Common myeloid progenitor, CD34-positive (primary cell): ENCODE data around the gene DHX58.

ENCODE experiments used
- CTCF ChIA-PET: fragments of 350-600 bp; sonication (Branson Sonifier 250); formaldehyde crosslinking; loops from one replicate; lab custom pipeline; 2021; ENCODE audit warnings: antibody characterized with exemption; lab: Charles Lee
- POLR2A ChIA-PET: fragments of 350-600 bp; sonication (Branson Sonifier 250); formaldehyde crosslinking; loops from one replicate; lab custom pipeline; 2021; ENCODE audit warnings: antibody characterized with exemption; lab: Charles Lee
- DNase-seq, 3 donors: peaks; one replicate each; pipeline versions ENCODE4 v3.0.0 to v3.0.0-alpha.2; 2013
- H3K27ac ChIP-seq, 2 experiments: 1 replicate in 1 of 2; 2 replicates in 1 of 2; pipeline ENCODE4 v1.7.0; 2013; ENCODE audit warnings: inconsistent platforms in 2 of 2, low read length in 2 of 2, mild to moderate bottlenecking in 2 of 2, low read depth in 1 of 2, moderate library complexity in 1 of 2; ENCODE audit not compliant: severe bottlenecking in 2 of 2, insufficient read depth in 1 of 2, poor library complexity in 1 of 2
- H3K27me3 ChIP-seq, 5 experiments: replicated peaks in 2 of 5; 1 replicate in 3 of 5; 2 replicates in 2 of 5; pipeline versions ENCODE4 v1.6.1 to v1.7.0; 2013; ENCODE audit warnings: low read length in 4 of 5, mild to moderate bottlenecking in 2 of 5, moderate library complexity in 2 of 5, inconsistent platforms in 1 of 5; ENCODE audit not compliant: insufficient read depth in 5 of 5, control insufficient read depth in 4 of 5
- H3K36me3 ChIP-seq, 4 experiments: 1 replicate in 2 of 4; 2 replicates in 2 of 4; pipeline versions ENCODE4 v1.6.1 to v1.7.0; 2013; ENCODE audit warnings: low read length in 3 of 4, control low read depth in 1 of 4, mild to moderate bottlenecking in 1 of 4; ENCODE audit not compliant: control insufficient read depth in 4 of 4, insufficient read depth in 4 of 4
- H3K4me1 ChIP-seq, 4 experiments: 1 replicate in 3 of 4; 2 replicates in 1 of 4; pipeline versions ENCODE4 v1.6.1 to v1.7.1; 2013; ENCODE audit warnings: low read length in 3 of 4, mild to moderate bottlenecking in 3 of 4, control low read depth in 1 of 4, inconsistent platforms in 1 of 4, moderate library complexity in 1 of 4; ENCODE audit not compliant: control insufficient read depth in 4 of 4, insufficient read depth in 4 of 4; ENCODE audit errors: control extremely low read depth in 1 of 4
- H3K4me3 ChIP-seq, 7 experiments: 1 replicate in 4 of 7; 2 replicates in 3 of 7; pipeline versions ENCODE4 v1.5.1 to v1.7.0; 2013; ENCODE audit warnings: mild to moderate bottlenecking in 7 of 7, low read length in 6 of 7, moderate library complexity in 6 of 7, inconsistent platforms in 2 of 7, low read depth in 2 of 7, control low read depth in 1 of 7; ENCODE audit not compliant: insufficient read depth in 4 of 7, control insufficient read depth in 1 of 7; ENCODE audit errors: extremely low read depth in 1 of 7
- H3K9me3 ChIP-seq, 5 experiments: 1 replicate in 4 of 5; 2 replicates in 1 of 5; pipeline versions ENCODE4 v1.6.1 to v1.7.1; 2013; ENCODE audit warnings: low read length in 4 of 5, mild to moderate bottlenecking in 2 of 5, inconsistent platforms in 1 of 5, low read depth in 1 of 5, moderate library complexity in 1 of 5; ENCODE audit not compliant: control insufficient read depth in 4 of 5, insufficient read depth in 2 of 5; ENCODE audit errors: control extremely low read depth in 1 of 5
- WGBS: methylation state at CpG from one replicate; pipeline ENCODE4 v1.1.5; 2013; ENCODE audit not compliant: insufficient coverage; 5-methylcytosine and 5-hydroxymethylcytosine counted together

The DHX58 gene

GRCh38 chr17:42118126-42118510, 5.6 kb upstream of the DHX58 start:
- Histone ChIP-seq H3K27ac (no peak overlapping the region), H3K9me3 (no peaks in the 10 kb centered on the region), H3K36me3 (peaks cover 2 to 51% (median 34%) of the 10 kb centered on the region in 4 experiments), H3K4me1 (peaks cover 0 to 18% (median 16%) of the 10 kb centered on the region in 4 experiments), H3K27me3 (no peaks in the 10 kb centered on the region), H3K4me3 (no peak overlapping the region)
- 95% methylated on average over 4 of the region's 4 CpGs for WGBS
- DNase-seq, result no peak
- ChIA-PET CTCF (interaction anchor here (1.0 to 21.8 kb wide), 16 partner anchors 8 to 155 kb away, joined by 3 to 381 read pairs (median 6); partner anchors contain the start of genes CNP, DNAJC7, KCNH4 and NKIRAS2), POLR2A (interaction anchor here (0.6 kb wide), 1 partner anchor 19 kb away, joined by 3 read pairs; no protein-coding TSS in a partner anchor)

GRCh38 chr17:42117397-42118125, 5.0 kb upstream of the DHX58 start:
- Histone ChIP-seq H3K27ac (no peak overlapping the region), H3K27me3 (no peaks in the 10 kb centered on the region), H3K9me3 (no peaks in the 10 kb centered on the region), H3K4me3 (no peak overlapping the region), H3K4me1 (peaks cover 4 to 24% (median 22%) of the 10 kb centered on the region in 4 experiments), H3K36me3 (peaks cover 2 to 48% (median 33%) of the 10 kb centered on the region in 4 experiments)
- POLR2A ChIA-PET, result no interaction called here
- CTCF ChIA-PET, result interaction anchor here (0.7 to 21.8 kb wide), 18 partner anchors 9 to 155 kb away, joined by 3 to 381 read pairs (median 6); partner anchors contain the start of genes CNP, DNAJC7, KCNH4 and NKIRAS2
- no peak for DNase-seq
- WGBS, result 97% methylated on average over 27 of the region's 30 CpGs

- no peak overlapping the region for H3K4me3 ChIP-seq
- no peaks in the 10 kb centered on the region for H3K27me3 ChIP-seq
- CTCF ChIA-PET, result interaction anchor here (0.7 to 21.8 kb wide), 16 partner anchors 9 to 154 kb away, joined by 3 to 381 read pairs (median 6); partner anchors contain the start of genes CNP, DNAJC7, KCNH4 and NKIRAS2
- peaks cover 2 to 48% (median 32%) of the 10 kb centered on the region in 4 experiments for H3K36me3 ChIP-seq
- WGBS, result 47% methylated on average over 18 of the region's 18 CpGs
- peak; percentile 82 to 93 (median 89) for DNase-seq
- no peaks in the 10 kb centered on the region for H3K9me3 ChIP-seq
- H3K4me1 ChIP-seq, result peaks cover 6 to 30% (median 26%) of the 10 kb centered on the region in 4 experiments
- POLR2A ChIA-PET, result no interaction called here
- H3K27ac ChIP-seq, result no peak overlapping the region
These were observed 4.3 kb upstream of the DHX58 start for GRCh38 chr17:42116705-42117396.

GRCh38 chr17:42114118-42114517, 1.6 kb upstream of the DHX58 start:
- H3K4me3 ChIP-seq, result no peak overlapping the region
- peaks cover 6 to 21% (median 19%) of the 10 kb centered on the region in 4 experiments for H3K4me1 ChIP-seq
- 98% methylated on average over 4 of the region's 9 CpGs for WGBS
- POLR2A ChIA-PET, result no interaction called here
- peaks cover 2 to 44% (median 32%) of the 10 kb centered on the region in 4 experiments for H3K36me3 ChIP-seq
- H3K27ac ChIP-seq, result no peak overlapping the region
- DNase-seq, result no peak
- CTCF ChIA-PET, result interaction anchor here (1.2 to 21.8 kb wide), 6 partner anchors 15 to 151 kb away, joined by 3 to 381 read pairs (median 45); partner anchors contain the start of genes CNP, DNAJC7, NKIRAS2 and ZNF385C
- no peaks in the 10 kb centered on the region for H3K9me3 ChIP-seq
- H3K27me3 ChIP-seq, result no peaks in the 10 kb centered on the region

GRCh38 chr17:42113293-42114069, 967 bp upstream of the DHX58 start:
- Histone ChIP-seq H3K36me3 (peaks cover 2 to 48% (median 33%) of the 10 kb centered on the region in 4 experiments), H3K9me3 (no peaks in the 10 kb centered on the region), H3K27ac (peak overlapping the region in 1 of 2 experiments; percentile 88), H3K27me3 (no peaks in the 10 kb centered on the region), H3K4me1 (peaks cover 6 to 21% (median 19%) of the 10 kb centered on the region in 4 experiments), H3K4me3 (peak overlapping the region in 1 of 7 experiments; percentile 87)
- DNase-seq, result no peak
- WGBS, result 97% methylated on average over 28 of the region's 28 CpGs
- ChIA-PET CTCF (interaction anchor here (0.7 to 21.8 kb wide), 10 partner anchors 10 to 414 kb away, joined by 3 to 381 read pairs (median 4); partner anchors contain the start of genes CNP, DNAJC7, NKIRAS2 and ZNF385C), POLR2A (interaction anchor here (1.0 kb wide), 1 partner anchor 425 kb away, joined by 3 read pairs; the partner anchor contains the start of gene EIF1)

- H3K4me3 ChIP-seq, result peak overlapping the region; percentile 30 to 87 (median 68)
- DNase-seq, result peak in 2 of 3 donors; percentile 48 to 51
- 15% methylated on average over 9 of the region's 12 CpGs for WGBS
These were observed 503 bp downstream of the DHX58 start for GRCh38 chr17:42111871-42112551.

More at GRCh38 chr17:42111871-42112551, 503 bp downstream of the DHX58 start:
- Histone ChIP-seq H3K27me3 (no peaks in the 10 kb centered on the region), H3K27ac (peak overlapping the region; percentile 50 to 88), H3K4me1 (peaks cover 6 to 34% (median 31%) of the 10 kb centered on the region in 4 experiments), H3K9me3 (no peaks in the 10 kb centered on the region), H3K36me3 (peaks cover 0 to 37% (median 23%) of the 10 kb centered on the region in 4 experiments)
- ChIA-PET POLR2A (interaction anchor here (0.6 to 1.4 kb wide), 5 partner anchors 13 to 146 kb away, joined by 3 to 4 read pairs (median 3); partner anchors contain the start of gene CNP), CTCF (interaction anchor here (0.5 to 21.8 kb wide), 16 partner anchors 8 to 149 kb away, joined by 3 to 381 read pairs (median 4); partner anchors contain the start of genes CNP, DNAJC7, KAT2A and NKIRAS2)
